ACC112 (cell line): ENCODE results near the gene ZDHHC11B.
"Not testable (repeated sequence)": the region's sequence is repeated elsewhere in the genome, so short reads cannot be mapped to it uniquely, and the experiment has no call there.

ENCODE experiments used
- H2AFZ ChIP-seq: fragments of 200-600 bp; sonication (generic); one replicate; pipeline ENCODE4 v1.6.0; 2017; ENCODE audit warnings: antibody characterized with exemption, low read length; ENCODE audit not compliant: unreplicated experiment
- H3K27ac ChIP-seq: fragments of 200-600 bp; sonication (generic); 2 replicates; pipeline ENCODE4 v1.5.1; 2014; ENCODE audit warnings: low read depth, mild to moderate bottlenecking, antibody characterized with exemption, low read length, moderate library complexity
- H3K27me3 ChIP-seq: fragments of 200-600 bp; sonication (generic); 2 replicates; pipeline ENCODE4 v1.6.1; 2014; ENCODE audit warnings: mild to moderate bottlenecking, antibody characterized with exemption, low read length, moderate library complexity, mixed read lengths; ENCODE audit not compliant: insufficient read depth
- H3K36me3 ChIP-seq: fragments of 200-600 bp; sonication (generic); 2 replicates; pipeline ENCODE4 v1.6.1; 2016; ENCODE audit warnings: mild to moderate bottlenecking, antibody characterized with exemption, low read length, moderate library complexity, mixed read lengths; ENCODE audit not compliant: insufficient read depth
- H3K4me1 ChIP-seq: fragments of 200-600 bp; sonication (generic); one replicate; pipeline ENCODE4 v1.6.1; 2016; ENCODE audit warnings: low read length, mixed read lengths; ENCODE audit not compliant: insufficient read depth, unreplicated experiment, control insufficient read depth
- H3K4me3 ChIP-seq: fragments of 200-600 bp; sonication (generic); 2 replicates; pipeline ENCODE4 v1.5.1; 2014; ENCODE audit warnings: mild to moderate bottlenecking, low read depth, low read length
- H3K79me2 ChIP-seq: fragments of 200-600 bp; sonication (generic); one replicate; pipeline ENCODE4 v1.6.0; 2016; ENCODE audit warnings: low read length; ENCODE audit not compliant: control insufficient read depth, unreplicated experiment, insufficient read depth

ZDHHC11B gene, protein sequence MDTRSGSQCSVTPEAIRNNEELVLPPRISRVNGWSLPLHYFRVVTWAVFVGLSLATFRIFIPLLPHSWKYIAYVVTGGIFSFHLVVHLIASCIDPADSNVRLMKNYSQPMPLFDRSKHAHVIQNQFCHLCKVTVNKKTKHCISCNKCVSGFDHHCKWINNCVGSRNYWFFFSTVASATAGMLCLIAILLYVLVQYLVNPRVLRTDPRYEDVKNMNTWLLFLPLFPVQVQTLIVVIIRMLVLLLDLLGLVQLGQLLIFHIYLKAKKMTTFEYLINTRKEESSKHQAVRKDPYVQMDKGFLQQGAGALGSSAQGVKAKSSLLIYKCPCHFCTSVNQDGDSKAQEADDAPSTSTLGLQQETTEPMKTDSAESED

DNA sequence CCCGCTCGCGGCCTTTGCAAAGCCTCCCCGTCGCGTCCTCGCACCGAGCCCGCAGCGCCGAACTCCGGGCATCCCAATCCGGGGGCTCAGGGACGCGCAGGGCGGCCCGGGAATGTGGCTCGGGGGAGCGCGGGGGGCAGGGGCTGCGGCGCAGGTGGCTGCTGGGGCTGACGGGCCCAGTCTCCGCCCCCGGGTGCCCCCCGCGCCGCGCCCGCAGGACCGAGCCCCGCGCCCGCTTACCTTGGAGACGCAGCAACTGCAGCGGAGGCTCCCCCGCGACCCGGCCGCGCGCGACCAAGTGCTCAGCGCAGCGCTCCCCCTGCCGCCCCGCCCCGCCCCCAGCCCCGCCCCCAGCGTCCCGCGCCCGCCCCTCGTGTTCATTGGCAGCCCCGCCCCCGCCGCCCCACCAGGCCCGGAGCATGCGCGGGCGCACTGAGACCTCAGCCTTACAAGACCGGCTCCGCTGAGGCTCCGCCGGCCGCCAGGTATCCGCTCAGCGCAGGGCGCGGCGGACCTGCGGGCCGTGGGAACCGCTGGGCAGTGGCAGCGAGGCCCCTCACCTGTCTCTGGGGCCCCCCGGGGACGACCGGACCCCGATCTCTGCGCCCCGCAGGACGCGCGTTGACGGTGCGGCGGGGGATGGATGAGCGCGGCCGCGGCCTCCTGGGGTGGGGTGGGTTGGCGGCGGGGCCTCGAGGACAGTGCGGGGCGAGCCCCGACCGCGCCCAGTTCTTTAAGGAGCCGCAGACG lies at the start of gene ZDHHC11B:
ZDHHC11B (minus strand) TSS at position 302 of the 750 bp plus-strand sequence. CDS start 17,810 bp downstream, outside the sequence.
- not testable (repeated sequence) for H3K36me3 ChIP-seq, H3K4me1 ChIP-seq, H3K79me2 ChIP-seq, H3K27ac ChIP-seq
- Histone ChIP-seq H3K27me3 (peaks cover 22% of the 10 kb centered on the region), H2AFZ (peak within 1 kb of the TSS; percentile 50), H3K4me3 (peak within 1 kb of the TSS; percentile 75)

DNA sequence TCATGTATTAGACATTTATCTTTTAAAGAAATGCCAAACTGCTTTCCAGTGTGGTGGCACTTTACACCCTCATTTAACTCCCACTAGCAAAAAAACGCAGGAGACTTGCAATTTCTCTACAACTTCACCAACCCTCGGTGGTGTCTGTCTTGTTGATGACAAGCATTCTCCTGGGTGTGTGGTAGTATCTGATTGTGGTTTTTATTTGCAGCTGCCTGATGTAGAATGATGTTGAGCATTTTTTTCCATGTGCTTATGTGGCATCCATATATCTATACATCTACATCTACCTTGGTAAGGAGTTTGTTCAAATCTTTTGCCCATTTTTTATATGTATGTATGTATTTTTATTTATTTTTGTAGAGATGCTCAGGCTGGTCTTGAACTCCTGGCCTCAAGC lies 49.5 kb upstream of the ZDHHC11B start:
- not testable (repeated sequence) for H3K79me2 ChIP-seq, H3K27me3 ChIP-seq, H3K36me3 ChIP-seq, H3K4me3 ChIP-seq, H3K4me1 ChIP-seq, H3K27ac ChIP-seq, H2AFZ ChIP-seq

DNA sequence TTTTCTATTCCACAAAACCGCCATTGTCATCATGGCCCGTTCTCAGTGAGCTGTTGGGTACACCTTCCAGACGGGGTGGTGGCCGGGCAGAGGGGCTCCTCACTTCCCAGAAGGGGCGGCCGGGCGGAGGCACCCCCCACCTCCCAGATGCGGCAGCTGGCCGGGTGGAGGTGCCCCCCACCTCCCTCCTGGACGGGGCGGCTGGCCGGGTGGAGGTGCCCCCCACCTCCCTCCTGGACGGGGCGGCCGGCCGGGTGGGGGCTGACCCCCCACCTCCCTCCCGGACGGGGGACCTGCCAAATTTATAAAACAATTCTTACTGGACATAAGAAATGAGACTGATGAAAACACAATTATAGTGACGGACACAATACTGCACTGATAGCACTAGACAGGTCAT lies 43.7 kb upstream of the ZDHHC11B start:
- H3K36me3 ChIP-seq, H3K27ac ChIP-seq, H3K4me3 ChIP-seq, H3K4me1 ChIP-seq, H2AFZ ChIP-seq, H3K79me2 ChIP-seq, H3K27me3 ChIP-seq: not testable (repeated sequence)

DNA sequence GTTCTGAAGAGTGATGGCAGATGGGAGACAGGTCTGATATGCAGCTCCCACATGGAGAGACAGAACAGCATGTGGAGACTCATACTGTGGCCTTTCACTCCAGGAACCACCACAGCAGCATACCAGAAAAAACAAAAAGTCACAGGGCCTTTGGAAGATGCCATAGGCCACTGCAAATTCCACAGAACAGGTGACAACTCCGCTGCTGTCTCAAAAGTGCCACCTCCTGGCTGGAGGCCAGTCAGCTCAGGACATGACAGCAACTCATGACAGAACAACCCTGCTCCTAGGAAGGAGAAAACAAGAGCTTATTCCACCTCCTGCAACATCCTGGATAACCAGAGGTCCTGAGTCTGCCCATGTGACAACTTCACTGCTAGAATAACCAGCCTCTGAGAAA lies 41.0 kb upstream of the ZDHHC11B start:
- H3K27me3 ChIP-seq, H3K27ac ChIP-seq, H2AFZ ChIP-seq, H3K36me3 ChIP-seq, H3K4me1 ChIP-seq, H3K79me2 ChIP-seq, H3K4me3 ChIP-seq: not testable (repeated sequence)

DNA sequence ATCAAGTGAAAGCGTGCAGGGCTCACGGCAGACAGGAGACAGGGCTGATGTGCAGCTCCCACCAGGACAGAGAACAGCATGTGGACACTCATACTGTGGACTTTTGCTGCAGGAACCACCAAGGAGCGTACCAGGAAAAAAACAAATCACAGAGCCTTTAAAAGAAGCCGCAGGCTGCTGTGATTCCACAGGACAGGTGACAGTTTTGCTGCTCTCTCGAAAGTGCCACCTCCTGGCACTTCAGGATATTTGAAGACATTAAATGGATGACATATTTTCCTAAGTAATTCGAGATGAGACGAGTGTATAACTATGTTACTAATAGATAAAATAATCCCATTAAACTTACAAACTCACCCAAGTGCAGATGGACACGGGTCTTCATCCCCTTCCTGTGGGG lies 37.0 kb upstream of the ZDHHC11B start:
- Histone ChIP-seq H2AFZ (no peak overlapping the region), H3K36me3 (no peaks in the 10 kb centered on the region), H3K4me3 (no peak overlapping the region)

DNA sequence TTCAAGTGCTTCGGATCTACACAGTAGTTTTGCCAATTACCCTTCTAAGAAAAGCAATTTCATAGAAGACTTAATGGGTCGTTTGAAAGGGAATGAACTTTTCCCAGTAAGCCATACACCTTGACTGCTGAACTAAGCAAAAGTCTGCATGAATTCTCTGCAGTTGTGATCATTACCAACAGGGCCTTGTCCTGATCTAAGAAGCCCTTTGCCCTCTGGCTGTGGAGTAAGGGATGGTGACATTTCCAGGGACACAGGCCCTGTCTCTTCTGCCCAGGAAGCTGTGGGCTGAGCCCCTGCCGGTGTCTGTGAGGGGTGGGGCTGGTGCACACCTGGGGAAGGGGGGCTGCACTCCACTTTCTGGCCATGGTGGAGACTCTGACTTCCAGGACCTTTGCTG lies 35.7 kb upstream of the ZDHHC11B start:
- Histone ChIP-seq H2AFZ (no peak overlapping the region), H3K36me3 (no peaks in the 10 kb centered on the region)

More for the DNA sequence above, 37.0 kb upstream of the ZDHHC11B start:
- Histone ChIP-seq H3K4me1 (no peaks in the 10 kb centered on the region), H3K79me2 (no peaks in the 10 kb centered on the region), H3K27me3 (no peaks in the 10 kb centered on the region), H3K27ac (no peak overlapping the region)

DNA sequence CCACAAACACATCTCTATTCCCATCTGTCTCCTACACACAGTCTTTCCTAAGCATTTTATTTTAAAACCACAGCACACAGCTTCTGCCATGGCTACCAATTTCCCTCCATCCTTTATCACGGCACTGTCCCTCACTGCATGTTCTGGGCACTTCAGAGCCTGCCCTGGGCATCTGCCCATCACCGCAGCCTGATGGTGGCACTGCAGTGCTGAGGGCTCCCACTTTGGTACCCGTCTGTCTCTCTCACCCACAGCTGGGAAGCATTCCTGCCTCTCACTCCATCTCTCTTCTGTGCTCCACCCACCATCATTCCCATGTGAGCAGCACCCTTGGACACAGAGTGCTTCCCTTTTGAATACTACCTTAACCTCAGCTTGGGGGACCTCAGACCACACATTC lies 34.5 kb upstream of the ZDHHC11B start:
- Histone ChIP-seq H2AFZ (no peak overlapping the region), H3K79me2 (no peaks in the 10 kb centered on the region), H3K36me3 (no peaks in the 10 kb centered on the region), H3K27ac (no peak overlapping the region), H3K4me1 (no peaks in the 10 kb centered on the region), H3K27me3 (no peaks in the 10 kb centered on the region), H3K4me3 (no peak overlapping the region)

More for the DNA sequence above, 35.7 kb upstream of the ZDHHC11B start:
- Histone ChIP-seq H3K79me2 (no peaks in the 10 kb centered on the region), H3K4me3 (no peak overlapping the region), H3K27ac (no peak overlapping the region), H3K27me3 (no peaks in the 10 kb centered on the region), H3K4me1 (no peaks in the 10 kb centered on the region)

DNA sequence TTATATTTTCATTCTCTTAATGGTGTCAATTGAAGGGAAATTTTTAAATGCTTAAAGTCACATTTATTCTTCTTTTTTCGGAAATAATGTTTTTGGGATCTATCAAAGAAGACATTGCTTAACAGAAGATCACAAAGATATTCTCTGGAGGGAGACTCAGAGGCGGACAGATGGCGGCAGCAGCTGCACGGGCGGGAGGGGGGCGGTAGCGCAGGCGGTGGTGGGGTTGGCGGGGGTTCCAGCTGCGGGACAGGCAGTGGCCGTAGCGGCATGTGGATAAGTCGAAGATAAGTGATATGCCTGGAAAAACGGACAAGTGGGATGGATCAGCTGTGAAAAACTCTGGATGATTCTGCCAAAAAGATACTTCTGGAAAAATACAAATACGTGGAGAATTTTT lies 31.6 kb upstream of the ZDHHC11B start:
- Histone ChIP-seq H3K27me3 (no peaks in the 10 kb centered on the region), H3K36me3 (no peaks in the 10 kb centered on the region), H3K4me3 (no peak overlapping the region), H2AFZ (no peak overlapping the region), H3K79me2 (no peaks in the 10 kb centered on the region), H3K4me1 (no peaks in the 10 kb centered on the region), H3K27ac (no peak overlapping the region)

DNA sequence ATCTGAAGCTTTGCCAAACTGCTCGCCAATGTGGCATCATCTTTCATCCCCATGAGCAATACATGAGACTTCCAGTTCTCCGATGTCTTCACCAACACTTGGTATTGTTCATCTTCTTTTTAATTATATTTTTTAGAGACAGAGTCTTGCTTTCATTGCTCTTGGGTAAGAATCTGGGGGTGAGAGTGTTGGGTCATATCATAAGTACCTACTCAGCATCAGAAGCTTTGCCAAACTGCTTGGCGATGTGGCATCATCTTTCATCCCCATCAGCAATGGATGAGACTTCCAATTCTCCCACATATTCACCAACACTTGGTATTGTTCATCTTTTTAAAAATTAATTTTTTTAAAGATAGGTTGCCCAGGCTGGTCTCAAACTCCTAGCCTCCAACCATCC lies 30.9 kb upstream of the ZDHHC11B start:
- Histone ChIP-seq H3K27me3 (no peaks in the 10 kb centered on the region), H3K36me3 (no peaks in the 10 kb centered on the region)

DNA sequence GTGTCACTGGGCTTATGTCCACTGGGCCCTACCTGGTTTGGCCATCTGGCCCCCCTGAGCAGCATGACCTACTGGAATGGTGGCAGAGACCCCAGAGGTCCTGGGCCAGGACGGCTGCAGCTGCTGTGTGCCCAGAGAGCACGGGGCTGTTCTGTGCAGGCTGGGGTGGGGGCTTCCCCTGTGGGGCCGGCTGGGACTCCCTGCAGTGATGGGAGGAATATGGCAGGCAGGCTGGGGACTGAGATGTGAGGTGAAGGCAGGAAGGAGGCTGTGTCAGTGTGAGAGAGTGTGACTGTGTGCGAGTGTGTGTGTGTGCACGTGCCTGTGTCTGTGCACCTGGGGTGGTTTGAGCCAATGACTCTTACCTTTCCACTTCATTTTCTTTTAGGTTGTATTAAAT lies 29.0 kb upstream of the ZDHHC11B start:
- not testable (repeated sequence) for H3K79me2 ChIP-seq, H3K27ac ChIP-seq, H2AFZ ChIP-seq, H3K4me3 ChIP-seq, H3K36me3 ChIP-seq, H3K27me3 ChIP-seq, H3K4me1 ChIP-seq

More for the DNA sequence above, 30.9 kb upstream of the ZDHHC11B start:
- no peak overlapping the region for H3K27ac ChIP-seq
- no peaks in the 10 kb centered on the region for H3K79me2 ChIP-seq
- no peak overlapping the region for H3K4me3 ChIP-seq
- no peak overlapping the region for H2AFZ ChIP-seq
- no peaks in the 10 kb centered on the region for H3K4me1 ChIP-seq

DNA sequence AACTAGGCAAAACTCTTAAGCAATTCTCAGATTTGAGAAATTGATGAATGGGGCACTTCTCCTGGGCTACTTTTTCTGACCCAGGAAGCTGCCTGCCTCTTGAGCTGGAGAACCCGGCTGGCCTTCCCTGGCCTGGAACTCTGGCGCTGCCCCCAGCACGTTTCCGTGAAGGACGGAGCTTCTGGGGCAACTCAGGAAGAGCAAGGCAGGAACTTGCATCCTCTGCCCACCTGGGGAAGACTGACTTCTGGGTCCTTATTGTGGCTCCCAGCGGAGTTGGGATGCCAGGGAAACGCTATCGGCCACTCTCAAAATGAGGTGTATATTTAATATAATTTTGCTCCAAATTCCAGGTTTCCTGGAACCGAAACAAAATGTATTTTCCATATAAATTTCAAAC lies 26.9 kb upstream of the ZDHHC11B start:
- not testable (repeated sequence) for H3K27ac ChIP-seq, H3K79me2 ChIP-seq, H3K4me1 ChIP-seq, H3K4me3 ChIP-seq, H2AFZ ChIP-seq, H3K27me3 ChIP-seq, H3K36me3 ChIP-seq
